GM21786 (cell line): ENCODE results near the gene NLRP9.
"Not testable (repeated sequence)": the region's sequence is repeated elsewhere in the genome, so short reads cannot be mapped to it uniquely, and the experiment has no call there.

Experiments used
- ATAC-seq: cut with Tn5 transposase; IDR thresholded peaks from one replicate; pipeline ENCODE4 v1.9.1; 2021; ENCODE audit not compliant: unreplicated experiment

The NLRP9 gene

DNA sequence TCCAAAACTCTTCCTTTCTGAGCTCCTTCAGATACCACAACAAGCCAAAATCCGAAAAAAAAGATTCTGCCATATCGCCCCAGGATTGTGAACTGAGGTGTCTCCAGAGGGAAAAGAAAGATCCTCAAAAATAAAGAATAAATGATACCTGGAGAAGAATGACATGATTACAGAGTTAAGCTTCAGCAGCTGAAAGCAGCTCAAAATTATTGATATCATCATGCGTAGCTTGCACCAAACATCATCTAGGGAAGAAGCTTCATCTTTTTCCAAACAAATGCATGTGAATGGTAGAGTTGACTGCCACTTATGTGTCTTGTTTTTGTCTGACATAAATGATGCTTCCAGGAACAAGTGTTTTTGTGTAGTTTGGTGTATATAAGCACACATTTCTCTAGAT is at the start of gene NLRP9:
NLRP9 (minus strand) TSS at position 101 of the 400 bp plus-strand sequence; CDS start at position 73, 28 bp downstream.
- ATAC-seq, result no peak

DNA sequence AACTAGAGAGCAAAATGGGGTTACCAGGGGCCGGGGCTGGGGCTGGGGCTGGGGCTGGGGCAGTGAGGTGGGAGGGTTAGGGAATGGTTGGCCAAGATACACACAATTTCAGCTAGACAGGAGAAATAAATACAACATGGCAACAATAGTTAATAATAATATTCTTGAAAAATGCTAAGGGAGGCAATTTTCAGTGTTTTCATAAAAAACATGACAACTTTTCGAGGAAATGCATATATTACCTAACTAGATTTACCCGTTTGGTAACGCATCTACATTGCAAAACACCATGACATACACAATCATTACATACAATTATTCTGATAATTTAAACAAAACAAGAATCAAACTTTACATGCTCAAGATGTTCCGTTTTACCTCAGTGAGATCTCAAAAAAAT is 42.9 kb upstream of the NLRP9 start:
- ATAC-seq, result no peak

DNA sequence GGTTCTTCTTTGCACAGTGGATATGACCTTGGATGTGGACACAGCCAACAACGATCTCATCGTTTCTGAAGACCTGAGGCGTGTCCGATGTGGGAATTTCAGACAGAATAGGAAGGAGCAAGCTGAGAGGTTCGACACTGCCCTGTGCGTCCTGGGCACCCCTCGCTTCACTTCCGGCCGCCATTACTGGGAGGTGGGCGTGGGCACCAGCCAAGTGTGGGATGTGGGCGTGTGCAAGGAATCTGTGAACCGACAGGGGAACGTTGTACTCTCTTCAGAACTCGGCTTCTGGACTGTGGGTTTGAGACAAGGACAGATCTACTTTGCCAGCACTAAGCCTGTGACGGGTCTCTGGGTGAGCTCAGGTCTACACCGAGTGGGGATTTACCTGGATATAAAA is 40.1 kb upstream of the NLRP9 start:
- no peak for ATAC-seq

DNA sequence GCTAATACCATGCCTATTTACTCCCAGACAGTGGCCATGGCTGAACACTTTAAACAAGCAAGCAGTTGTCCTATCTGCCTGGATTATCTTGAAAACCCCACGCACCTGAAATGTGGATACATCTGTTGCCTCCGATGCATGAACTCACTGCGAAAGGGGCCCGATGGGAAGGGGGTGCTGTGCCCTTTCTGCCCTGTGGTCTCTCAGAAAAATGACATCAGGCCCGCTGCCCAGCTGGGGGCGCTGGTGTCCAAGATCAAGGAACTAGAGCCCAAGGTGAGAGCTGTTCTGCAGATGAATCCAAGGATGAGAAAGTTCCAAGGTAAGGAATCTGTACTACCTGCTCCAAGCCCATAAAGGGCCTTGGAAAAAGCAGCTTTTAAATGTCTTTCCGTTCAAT is 39.3 kb upstream of the NLRP9 start:
- no peak for ATAC-seq

DNA sequence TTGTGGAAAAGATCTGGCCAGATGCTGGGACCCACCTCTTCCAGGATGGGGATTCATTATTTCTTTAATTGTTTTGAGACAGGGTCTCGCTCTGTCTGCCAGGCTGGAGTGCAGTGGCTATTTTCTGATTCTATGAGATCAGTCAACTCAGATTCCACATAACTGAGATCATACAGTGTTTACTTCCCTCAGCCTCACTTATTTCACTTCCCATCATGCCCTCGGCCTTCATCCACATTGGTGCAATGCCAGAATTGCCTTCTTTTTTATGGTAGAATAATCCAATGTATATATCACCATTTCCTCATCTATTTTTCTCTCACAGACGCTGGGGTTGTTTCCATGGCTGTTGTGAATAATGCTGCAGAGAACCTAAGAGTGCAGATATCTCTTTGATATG is 31.4 kb upstream of the NLRP9 start:
- not testable (repeated sequence) for ATAC-seq

DNA sequence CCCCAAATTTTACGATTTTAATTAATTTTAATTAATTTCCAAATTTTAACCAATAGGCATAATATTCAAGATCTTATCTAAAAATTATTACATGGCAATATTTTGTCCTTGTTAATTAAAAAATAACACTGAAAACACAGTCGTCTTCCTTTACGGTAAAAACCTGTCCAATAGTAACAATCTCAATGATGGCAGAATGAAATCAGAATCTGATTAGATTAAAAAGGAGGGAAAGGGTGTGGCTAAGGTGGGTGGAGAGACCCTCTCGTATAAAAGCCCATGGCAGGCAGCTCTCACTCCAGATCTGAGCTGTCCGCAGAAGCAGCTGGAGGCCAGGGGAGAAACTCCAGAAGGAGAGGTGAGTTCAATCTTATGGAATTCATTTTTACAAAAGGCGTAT is 30.6 kb upstream of the NLRP9 start, which contains the start of gene RFPL4AL1:
RFPL4AL1 (plus strand) TSS at position 301 of the 400 bp plus-strand sequence. CDS start 2,687 bp downstream, outside the sequence.
- not testable (repeated sequence) for ATAC-seq

DNA sequence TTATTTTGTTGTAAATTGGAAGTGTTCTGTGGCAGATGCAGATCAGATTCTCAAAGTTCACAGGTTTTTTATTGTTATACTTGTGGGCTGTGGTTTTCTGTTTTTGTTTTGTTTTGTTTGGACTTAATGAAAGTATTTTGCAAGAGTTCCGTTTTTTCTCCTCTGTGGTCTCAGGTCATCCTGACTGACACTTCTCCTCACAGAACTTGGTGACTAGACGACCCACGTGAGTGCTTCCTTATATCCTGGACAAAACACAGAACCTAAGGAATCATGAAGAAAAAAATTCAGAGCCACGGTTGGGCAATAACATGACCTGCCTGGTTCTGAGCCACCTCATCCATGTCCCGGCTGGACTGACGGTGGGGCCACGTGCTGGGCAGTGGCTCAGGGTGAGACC is 28.3 kb upstream of the NLRP9 start:
- no peak for ATAC-seq

DNA sequence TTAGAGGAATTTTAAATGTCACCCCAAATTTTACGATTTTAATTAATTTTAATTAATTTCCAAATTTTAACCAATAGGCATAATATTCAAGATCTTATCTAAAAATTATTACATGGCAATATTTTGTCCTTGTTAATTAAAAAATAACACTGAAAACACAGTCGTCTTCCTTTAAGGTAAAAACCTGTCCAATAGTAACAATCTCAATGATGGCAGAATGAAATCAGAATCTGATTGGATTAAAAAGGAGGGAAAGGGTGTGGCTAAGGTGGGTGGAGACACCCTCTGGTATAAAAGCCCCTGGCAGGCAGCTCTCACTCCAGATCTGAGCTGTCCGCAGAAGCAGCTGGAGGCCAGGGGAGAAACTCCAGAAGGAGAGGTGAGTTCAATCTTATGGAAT is 20.6 kb upstream of the NLRP9 start, which contains the start of gene RFPL4A:
RFPL4A (plus strand) TSS at position 301 of the 400 bp plus-strand sequence. CDS start 2,704 bp downstream, outside the sequence.
- ATAC-seq, result not testable (repeated sequence)

DNA sequence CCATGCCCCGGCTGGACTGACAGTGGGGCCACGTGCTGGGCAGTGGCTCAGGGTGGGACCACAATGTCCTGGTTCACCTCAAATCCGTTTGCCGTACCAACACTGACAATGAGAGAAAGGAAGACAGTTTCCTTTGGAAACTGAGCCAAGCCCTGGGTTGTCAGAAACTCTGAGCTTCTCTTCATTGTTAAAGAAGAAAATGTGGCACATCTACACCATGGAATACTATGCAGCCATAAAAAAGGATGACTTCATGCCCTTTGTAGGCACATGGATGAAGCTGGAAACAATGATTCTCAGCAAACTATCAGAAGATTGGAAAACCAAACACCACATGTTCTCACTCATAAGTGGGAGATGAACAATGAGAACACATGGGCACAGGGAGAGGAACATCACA is 18.6 kb upstream of the NLRP9 start:
- not testable (repeated sequence) for ATAC-seq

DNA sequence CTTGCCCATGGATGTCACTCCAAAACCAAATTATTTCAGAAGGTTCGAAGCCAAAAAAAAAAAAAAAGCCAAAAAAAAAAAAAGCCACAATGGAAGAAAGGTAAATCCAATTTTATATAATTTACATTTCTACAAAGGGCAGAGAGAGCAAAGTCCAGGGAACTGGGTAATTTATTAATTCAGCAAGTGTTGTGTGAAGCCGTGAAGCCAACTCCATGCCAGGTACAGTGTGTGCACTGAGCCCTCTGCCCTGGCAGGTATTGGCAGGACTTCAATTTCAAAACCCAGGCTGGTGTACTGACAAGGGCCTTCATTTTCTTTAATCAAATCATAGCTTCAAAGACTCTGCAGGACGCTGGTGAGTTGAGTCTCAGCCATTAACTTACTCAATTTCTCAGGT is 15.2 kb upstream of the NLRP9 start:
- no peak for ATAC-seq

DNA sequence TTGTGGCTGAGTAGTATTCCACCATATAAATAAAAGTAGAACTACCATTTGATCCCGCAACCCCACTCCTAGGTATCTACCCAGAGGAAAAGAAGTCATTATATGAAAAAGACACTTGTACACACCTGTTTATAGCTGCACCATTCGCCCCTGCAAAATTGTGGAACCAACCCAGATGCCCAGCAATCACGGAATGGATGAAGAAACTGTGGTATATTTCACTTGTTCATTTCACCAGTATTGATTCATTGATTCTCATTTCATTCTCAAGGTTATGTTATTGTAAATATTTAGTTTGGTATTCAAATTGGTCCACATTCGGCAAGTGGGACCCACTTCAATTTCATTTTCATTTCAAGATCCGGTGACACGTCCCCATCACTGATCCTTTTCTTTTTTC is 12.5 kb upstream of the NLRP9 start:
- ATAC-seq, result no peak

DNA sequence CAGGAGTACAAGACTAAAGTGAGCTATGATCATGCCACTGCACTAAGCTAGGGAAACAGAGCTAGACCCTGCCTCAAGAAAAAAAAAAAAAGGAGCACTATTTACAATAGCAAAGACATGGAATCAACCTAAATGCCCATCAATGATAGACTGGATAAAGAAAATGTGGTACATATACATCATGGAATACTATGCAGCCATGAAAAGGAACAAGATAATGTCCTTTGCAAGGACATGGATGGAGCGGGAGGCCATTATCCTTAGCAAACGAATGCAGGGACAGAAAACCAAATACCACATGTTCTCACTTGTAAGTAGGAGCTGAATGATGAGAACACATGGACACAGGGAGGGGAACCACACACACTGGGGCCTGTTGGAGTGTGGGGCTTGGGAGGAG is 7.8 kb downstream of the NLRP9 start:
- ATAC-seq, result not testable (repeated sequence)

DNA sequence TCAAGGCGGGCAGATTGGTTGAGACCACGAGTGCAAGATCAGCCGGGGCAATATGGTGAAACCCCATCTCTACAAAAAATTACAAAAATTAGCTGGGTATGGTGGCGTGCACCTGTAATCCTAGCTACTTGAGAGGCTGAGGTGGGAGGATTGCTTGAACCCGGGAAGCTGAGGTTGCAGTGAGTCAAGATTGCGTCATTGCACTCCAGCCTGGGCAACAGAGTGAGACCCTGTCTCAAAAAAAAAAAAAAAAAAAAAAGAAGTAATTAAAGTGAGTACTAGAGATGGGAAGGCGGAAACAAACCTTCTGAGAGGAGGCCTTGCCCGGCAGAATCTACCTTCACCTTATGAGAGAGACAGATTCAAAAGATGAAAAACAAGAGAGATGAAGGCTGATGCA is 14.7 kb downstream of the NLRP9 start:
- no peak for ATAC-seq

DNA sequence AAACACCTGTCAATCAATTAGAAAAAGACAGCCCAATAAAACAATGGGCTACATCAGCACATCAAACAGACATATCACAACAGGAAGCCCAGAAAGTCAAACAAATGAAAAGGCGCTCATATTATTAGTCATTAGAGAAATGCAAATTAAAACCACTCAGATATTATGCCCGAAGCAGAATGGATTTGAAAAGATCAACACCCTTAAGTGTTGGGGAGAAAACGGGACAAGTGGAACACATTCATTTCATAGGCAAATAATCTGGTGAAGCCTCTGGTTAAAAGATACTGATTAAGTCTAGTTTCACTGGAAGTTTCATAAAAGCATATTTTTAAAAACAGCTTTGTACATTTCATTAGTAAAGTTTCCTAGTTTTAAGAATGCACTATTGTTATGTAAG is 17.4 kb downstream of the NLRP9 start:
- no peak for ATAC-seq

DNA sequence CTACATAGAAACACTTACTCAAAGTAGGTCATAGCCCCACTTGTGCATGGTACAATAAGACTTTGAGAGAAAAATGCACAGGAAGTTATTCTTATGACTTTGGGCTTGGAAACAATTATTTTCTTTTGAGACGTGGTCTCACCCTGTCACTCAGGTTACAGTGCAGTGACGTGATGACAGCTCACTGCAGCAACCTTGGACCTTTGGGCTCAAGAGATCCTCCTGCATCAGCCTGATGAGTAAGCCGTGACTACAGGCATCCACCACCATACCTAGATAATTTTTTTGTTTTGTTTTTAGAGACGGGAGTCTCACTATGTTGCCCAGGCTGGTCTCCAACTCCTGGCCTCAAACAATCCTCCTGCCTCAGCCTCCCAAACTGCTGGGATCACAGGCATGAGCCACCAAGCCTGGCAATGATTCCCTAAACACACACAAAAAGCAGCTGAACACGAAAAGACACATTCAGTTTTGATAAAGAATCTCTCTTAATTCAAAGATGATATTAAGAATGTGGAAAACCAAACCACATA is 17.9 kb downstream of the NLRP9 start:
- no peak for ATAC-seq

DNA sequence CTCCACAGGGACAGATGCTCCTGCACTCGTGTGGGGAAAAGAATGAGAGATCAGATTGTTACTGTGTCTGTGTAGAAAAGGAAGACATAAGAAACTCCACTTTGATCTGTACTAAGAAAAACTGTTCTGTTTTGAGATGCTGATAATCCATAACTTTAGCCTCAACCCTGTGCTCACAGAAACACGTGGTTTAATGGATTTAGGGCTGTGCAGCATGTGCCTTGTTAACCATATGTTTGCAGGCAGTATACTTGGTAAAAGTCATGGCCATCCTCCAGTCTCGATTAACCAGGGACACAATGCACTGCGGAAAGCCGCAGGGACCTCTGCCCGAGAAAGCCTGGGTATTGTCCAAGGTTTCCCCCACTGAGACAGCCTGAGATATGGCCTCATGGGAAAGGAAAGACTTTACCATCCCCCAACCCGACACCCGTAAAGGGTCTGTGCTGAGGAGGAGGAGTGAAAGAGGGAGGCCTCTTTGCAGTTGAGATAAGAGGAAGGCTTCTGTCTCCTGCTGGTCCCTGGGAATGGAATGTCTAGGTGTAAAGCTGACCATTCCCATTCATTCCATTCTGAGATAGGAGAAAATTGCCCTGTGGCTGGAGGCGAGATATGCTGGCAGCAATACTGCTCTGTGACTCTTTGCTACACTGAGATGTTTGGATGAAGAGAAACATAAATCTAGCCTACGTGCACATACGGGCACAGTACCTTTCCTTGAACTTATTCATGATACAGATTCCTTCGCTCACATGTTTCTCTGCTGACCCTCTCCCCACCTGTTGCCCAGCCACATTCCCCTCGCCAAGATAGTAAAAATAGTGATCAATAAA is 20.1 kb downstream of the NLRP9 start:
- not testable (repeated sequence) for ATAC-seq

DNA sequence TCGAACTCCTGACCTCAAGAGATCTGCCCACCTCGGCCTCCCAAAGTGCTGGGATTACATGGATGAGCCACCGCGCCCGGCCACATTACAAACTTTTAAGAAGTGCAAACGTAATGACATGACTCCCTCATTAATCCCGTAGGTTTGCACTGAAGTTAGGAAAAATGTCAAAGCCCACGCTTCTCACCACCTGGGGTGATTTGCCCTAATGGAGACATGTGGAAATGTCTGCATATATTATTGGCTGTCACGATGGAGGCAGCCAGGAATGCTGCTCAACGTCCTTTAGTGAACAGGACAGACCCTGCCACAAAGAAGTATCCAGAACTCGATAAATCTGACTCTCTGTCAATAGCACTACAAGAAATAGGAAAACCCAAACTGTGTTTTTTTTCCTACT is 21.0 kb downstream of the NLRP9 start:
- no peak for ATAC-seq

DNA sequence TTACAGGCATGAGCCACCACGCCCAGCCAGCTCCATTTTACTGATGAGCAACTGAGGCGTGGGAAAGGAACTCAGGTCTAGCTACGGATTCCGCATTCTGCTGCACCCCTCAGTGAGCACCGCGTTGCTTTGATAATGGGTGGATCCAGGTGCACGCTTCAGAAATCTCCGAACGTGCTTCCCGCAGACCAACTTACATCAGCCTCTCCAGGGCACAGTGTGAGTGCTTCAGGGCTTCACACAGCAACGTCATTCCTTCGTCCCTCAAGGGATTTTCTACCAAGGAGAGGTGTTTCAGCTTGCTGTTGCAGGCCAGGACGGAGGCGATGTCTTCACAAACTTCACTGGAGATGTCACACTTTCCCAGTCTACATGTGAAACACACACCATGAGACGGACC is 21.7 kb downstream of the NLRP9 start:
- ATAC-seq, result no peak

DNA sequence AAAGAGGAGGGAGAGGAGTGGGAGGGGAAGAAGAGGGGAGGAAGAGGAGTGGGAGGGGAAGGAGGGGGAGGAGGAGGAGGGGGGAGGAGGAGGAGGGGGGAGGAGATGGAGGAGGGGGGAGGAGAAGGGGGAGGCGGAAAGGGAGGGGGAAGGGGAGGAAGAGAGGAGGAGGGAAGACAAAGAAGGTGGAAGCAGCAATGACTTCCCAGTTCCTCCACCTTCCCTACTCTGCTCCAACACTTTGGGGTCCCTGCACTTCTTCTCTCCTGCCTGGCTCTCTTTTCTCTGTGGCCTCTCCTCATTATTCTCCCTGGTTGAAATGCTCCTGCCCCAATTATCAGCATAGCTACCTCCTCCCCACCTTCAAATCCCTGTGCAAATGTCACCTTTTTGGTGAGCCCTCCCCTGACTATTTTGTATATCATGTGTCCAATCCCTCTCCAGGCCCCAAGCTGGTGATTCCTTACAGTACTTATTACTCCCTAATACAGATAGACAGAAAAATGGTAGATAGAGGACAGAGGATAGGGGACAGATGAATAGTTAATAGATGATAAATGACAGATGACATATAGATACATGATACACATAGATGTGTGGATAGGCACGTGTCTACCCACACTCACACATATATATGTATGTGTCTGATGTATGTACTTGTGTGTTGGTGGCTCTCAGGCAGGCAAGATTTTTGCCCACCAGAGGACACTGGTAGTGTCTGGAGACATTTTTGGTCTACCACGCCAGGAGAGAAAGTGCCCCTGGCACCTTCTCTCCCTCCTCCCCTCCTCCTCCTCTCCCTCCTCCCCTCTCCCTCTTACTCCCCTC is 25.2 kb downstream of the NLRP9 start:
- ATAC-seq, result no peak

DNA sequence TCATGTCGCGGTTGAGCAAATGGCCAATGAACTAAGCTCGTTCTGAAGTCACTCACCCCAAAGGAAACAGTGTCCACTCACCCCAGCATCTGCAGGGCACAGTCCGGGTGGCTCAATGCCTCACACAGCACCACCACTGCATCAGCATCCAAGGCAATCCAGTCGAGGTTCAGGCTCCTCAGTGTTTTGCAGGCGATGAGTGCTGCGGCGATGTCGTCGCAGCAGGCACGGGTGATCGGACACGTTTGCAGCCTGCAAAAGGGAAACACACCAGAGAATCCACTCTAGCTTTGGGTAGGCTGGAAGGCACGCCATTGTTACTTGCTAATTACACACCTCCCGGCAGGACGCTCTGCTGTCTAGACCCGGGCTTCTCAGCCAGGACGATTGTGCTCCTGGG is 26.5 kb downstream of the NLRP9 start:
- no peak for ATAC-seq

DNA sequence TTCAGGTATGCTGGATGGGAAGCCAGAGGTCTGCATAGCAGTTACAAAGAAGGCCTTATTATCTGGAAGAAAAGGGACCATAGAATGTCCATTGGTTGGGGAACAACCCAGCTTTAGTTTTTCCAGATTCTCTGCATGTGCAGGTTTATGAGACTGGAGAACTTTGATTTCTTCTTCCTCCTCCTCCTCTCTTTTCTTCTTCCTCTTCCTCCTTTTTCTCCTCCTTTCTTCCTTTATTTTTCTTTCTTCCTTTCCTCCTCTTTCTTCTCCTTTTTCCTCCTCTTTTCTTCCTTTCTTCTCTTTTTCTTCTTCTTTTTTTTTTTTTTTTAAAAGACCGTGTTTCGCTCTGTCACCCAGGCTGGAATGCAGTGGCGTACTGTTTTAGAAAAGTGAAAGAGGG is 32.2 kb downstream of the NLRP9 start:
- ATAC-seq, result no peak
